ENCODE measurements around the gene MIPEP.

The MIPEP gene

GRCh38 chr13:23919006-23919405, 29.8 kb upstream of the MIPEP start:
- TF ChIP-seq, protein P1, sequence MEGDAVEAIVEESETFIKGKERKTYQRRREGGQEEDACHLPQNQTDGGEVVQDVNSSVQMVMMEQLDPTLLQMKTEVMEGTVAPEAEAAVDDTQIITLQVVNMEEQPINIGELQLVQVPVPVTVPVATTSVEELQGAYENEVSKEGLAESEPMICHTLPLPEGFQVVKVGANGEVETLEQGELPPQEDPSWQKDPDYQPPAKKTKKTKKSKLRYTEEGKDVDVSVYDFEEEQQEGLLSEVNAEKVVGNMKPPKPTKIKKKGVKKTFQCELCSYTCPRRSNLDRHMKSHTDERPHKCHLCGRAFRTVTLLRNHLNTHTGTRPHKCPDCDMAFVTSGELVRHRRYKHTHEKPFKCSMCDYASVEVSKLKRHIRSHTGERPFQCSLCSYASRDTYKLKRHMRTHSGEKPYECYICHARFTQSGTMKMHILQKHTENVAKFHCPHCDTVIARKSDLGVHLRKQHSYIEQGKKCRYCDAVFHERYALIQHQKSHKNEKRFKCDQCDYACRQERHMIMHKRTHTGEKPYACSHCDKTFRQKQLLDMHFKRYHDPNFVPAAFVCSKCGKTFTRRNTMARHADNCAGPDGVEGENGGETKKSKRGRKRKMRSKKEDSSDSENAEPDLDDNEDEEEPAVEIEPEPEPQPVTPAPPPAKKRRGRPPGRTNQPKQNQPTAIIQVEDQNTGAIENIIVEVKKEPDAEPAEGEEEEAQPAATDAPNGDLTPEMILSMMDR (IDR thresholded peaks at IDR 0.05; ENCODE audit: insufficient read depth, low read length), result no peak
- TF ChIP-seq SPI1 (IDR thresholded peaks at IDR 0.05; ENCODE audit: borderline replicate concordance, low read depth), result peak; percentile 82
- H3K27me3 ChIP-seq (ENCODE audit: insufficient read depth, poor library complexity, severe bottlenecking), result no peaks in the 10 kb centered on the region
- H3K4me3 ChIP-seq (replicated peaks; ENCODE audit: insufficient read depth, low read length), result no peak overlapping the region
- no peak overlapping the region for H3K27ac ChIP-seq (replicated peaks)
- no peak for DNase-seq (ENCODE audit: low read depth in 1 of 2, low spot score in 1 of 2)

GRCh38 chr13:23918208-23918607, 29.0 kb upstream of the MIPEP start:
- TF ChIP-seq, protein P1 (IDR thresholded peaks at IDR 0.05; ENCODE audit: insufficient read depth, low read length), result no peak
- no peak for DNase-seq (ENCODE audit: low read depth in 1 of 2, low spot score in 1 of 2)
- Histone ChIP-seq H3K27me3 (ENCODE audit: insufficient read depth, poor library complexity, severe bottlenecking) (no peaks in the 10 kb centered on the region), H3K4me3 (replicated peaks; ENCODE audit: insufficient read depth, low read length) (no peak overlapping the region), H3K27ac (replicated peaks) (no peak overlapping the region)

DNA sequence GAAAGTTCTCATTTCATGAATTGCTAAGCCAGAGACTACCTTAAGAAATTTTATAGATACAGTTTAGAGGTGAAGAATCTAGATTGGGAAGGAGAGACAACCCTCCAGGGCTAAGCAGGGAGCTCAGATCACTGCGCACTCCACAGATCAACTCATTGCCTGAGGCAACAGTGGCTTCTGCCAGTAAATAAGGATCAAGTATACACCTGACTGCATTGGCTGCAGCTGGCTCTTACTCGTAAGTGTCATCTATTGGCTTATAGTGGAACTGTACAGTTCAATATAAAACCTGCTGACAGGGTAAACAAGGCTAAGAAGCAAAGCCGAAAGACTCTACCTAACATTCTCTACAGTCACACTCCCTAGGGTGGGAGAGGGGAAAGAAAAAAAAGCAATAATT, 26.1 kb upstream of the MIPEP start:
- no peak for DNase-seq (ENCODE audit: low read depth in 1 of 2, low spot score in 1 of 2)
- no peak for TF ChIP-seq REST (IDR thresholded peaks at IDR 0.05; ENCODE audit: insufficient replicate concordance, low read depth)
- TF ChIP-seq SPI1 (IDR thresholded peaks at IDR 0.05; ENCODE audit: borderline replicate concordance, low read depth), result no peak
- TF ChIP-seq, protein P1 (IDR thresholded peaks at IDR 0.05; ENCODE audit: insufficient read depth, low read length), result no peak
- no peak for TF ChIP-seq POLR2AphosphoS5 (IDR thresholded peaks at IDR 0.05; ENCODE audit: low read depth)
- TF ChIP-seq GABPA (IDR thresholded peaks at IDR 0.05; ENCODE audit: low read depth), result no peak

DNA sequence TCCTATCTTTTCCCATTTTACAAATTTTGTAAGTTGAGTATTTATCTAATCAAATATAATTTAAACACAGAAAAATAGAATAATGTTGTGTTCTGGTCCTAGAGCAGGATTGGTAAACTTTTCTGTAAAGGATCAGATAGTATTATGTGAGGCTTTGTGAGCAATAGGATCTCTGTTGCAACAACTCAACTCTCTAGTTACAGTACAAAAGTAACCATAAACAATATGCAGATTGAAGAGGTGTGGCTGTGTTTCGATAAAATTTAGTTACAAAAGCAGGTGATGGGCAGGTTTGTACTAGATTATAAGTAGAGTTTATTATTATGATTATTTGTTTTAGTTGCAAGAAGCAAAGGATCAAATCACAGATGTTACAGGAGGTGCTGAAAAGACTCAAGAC, 23.3 kb upstream of the MIPEP start:
- no peak overlapping the region for H3K4me3 ChIP-seq (replicated peaks; ENCODE audit: insufficient read depth, low read length)
- H3K27ac ChIP-seq (replicated peaks), result no peak overlapping the region
- no peak for TF ChIP-seq SPI1 (IDR thresholded peaks at IDR 0.05; ENCODE audit: borderline replicate concordance, low read depth)
- no peak for TF ChIP-seq REST (IDR thresholded peaks at IDR 0.05; ENCODE audit: insufficient replicate concordance, low read depth)
- TF ChIP-seq, protein P1 (IDR thresholded peaks at IDR 0.05; ENCODE audit: insufficient read depth, low read length), result no peak
- no peak for TF ChIP-seq POLR2AphosphoS5 (IDR thresholded peaks at IDR 0.05; ENCODE audit: low read depth)
- TF ChIP-seq GABPA (IDR thresholded peaks at IDR 0.05; ENCODE audit: low read depth), result no peak
- peaks cover 2% of the 10 kb centered on the region for H3K27me3 ChIP-seq (ENCODE audit: insufficient read depth, poor library complexity, severe bottlenecking)
- DNase-seq (ENCODE audit: low read depth in 1 of 2, low spot score in 1 of 2), result no peak

More for the DNA sequence above, 26.1 kb upstream of the MIPEP start:
- H3K27me3 ChIP-seq (ENCODE audit: insufficient read depth, poor library complexity, severe bottlenecking), result peaks cover 2% of the 10 kb centered on the region
- no peak overlapping the region for H3K4me3 ChIP-seq (replicated peaks; ENCODE audit: insufficient read depth, low read length)
- no peak overlapping the region for H3K27ac ChIP-seq (replicated peaks)

Measured in HL-60 (cell line).